ENCODE measurements around the gene FIGN. TPM values are rescaled to one million over a fixed set of nuclear protein-coding genes. Genes with fewer than 3 reads are reported as not detected.

Gene FIGN
- total and polyA plus RNA-seq, 2 donors (not counting 1 experiment from before 2014, with no cell fraction given), result 1.5 to 1.6 TPM

DNA sequence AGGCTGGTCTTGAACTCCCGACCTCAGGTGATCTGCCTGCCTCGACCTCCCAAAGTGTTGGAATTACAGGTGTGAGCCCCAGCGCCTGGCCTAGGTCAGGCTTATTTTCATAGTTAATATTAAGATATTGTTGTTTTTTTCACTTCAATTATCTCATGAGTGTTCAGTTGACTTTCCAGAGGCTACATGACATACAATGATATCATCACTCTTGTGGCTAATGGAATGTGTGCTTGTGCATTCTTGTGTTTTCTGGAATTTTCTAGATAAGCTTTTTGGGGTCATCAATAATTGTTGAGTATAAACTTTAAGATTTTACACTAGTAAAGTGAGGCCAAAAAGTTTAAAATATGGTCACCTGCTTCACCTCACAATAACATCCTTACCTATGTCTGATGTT is 180.9 kb downstream of the FIGN start:
- Histone ChIP-seq H3K27me3 (ENCODE audit: control insufficient read depth, insufficient read depth, low read length) (no peaks in the 10 kb centered on the region), H2AFZ (ENCODE audit: low read length) (no peak overlapping the region), H3K36me3 (ENCODE audit: control insufficient read depth, insufficient read depth, low read length) (no peaks in the 10 kb centered on the region), H3K9me3 (ENCODE audit: control insufficient read depth, insufficient read depth, low read depth, low read length) (no peaks in the 10 kb centered on the region), H3K79me2 (ENCODE audit: control insufficient read depth, insufficient read depth, low read length) (no peaks in the 10 kb centered on the region), H3K4me3 (replicated peaks in 1 of 4; ENCODE audit: control extremely low read depth in 1 of 4, insufficient read depth in 1 of 4, low read depth in 3 of 4, low read length in 4 of 4) (no peak overlapping the region), H3K27ac (ENCODE audit: insufficient read depth, low read length) (no peak overlapping the region), H3K4me2 (ENCODE audit: extremely low read depth, insufficient read depth, low read length) (no peak overlapping the region), H4K20me1 (ENCODE audit: control insufficient read depth, extremely low read depth, insufficient read depth, low read length) (no peaks in the 10 kb centered on the region), H3K9ac (ENCODE audit: insufficient read depth, low read length) (no peak overlapping the region), H3K4me1 (ENCODE audit: control insufficient read depth, extremely low read depth, insufficient read depth, low read length) (no peaks in the 10 kb centered on the region)
- peak in 1 of 2 donors; percentile 61 for DNase-seq (ENCODE audit: low read depth in 2 of 2)
- no peak for TF ChIP-seq EZH2 (IDR thresholded peaks at IDR 0.05; ENCODE audit: low read length, missing control alignments)
- TF ChIP-seq, protein P1, sequence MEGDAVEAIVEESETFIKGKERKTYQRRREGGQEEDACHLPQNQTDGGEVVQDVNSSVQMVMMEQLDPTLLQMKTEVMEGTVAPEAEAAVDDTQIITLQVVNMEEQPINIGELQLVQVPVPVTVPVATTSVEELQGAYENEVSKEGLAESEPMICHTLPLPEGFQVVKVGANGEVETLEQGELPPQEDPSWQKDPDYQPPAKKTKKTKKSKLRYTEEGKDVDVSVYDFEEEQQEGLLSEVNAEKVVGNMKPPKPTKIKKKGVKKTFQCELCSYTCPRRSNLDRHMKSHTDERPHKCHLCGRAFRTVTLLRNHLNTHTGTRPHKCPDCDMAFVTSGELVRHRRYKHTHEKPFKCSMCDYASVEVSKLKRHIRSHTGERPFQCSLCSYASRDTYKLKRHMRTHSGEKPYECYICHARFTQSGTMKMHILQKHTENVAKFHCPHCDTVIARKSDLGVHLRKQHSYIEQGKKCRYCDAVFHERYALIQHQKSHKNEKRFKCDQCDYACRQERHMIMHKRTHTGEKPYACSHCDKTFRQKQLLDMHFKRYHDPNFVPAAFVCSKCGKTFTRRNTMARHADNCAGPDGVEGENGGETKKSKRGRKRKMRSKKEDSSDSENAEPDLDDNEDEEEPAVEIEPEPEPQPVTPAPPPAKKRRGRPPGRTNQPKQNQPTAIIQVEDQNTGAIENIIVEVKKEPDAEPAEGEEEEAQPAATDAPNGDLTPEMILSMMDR (conservative IDR thresholded peaks at IDR 0.05 in 1 of 2, IDR thresholded peaks at IDR 0.05 in 1 of 2; ENCODE audit: low read depth in 1 of 2, low read length in 2 of 2), result no peak

DNA sequence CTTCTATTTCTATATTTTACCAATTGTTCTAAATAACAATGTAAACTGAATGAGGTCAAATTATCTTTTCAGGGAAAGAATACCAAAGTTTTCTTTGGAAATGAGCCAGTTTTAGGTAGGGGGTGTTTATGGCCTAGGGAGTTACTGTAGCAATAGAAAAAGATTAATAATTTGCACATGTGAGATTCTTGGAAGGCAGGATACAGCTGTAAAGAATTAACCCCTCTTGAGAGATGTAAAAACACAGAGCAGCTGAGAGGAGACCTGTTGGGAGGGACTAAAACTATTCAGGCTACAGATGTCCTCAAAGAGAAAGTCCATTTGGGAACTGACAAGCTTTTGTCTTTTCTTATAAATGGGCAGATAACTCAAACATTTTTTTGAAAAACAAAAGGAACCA is 182.2 kb downstream of the FIGN start:
- Histone ChIP-seq H3K9ac (ENCODE audit: insufficient read depth, low read length) (no peak overlapping the region), H3K27ac (ENCODE audit: insufficient read depth, low read length) (no peak overlapping the region), H3K4me2 (ENCODE audit: extremely low read depth, insufficient read depth, low read length) (no peak overlapping the region), H4K20me1 (ENCODE audit: control insufficient read depth, extremely low read depth, insufficient read depth, low read length) (no peaks in the 10 kb centered on the region), H2AFZ (ENCODE audit: low read length) (no peak overlapping the region), H3K4me1 (ENCODE audit: control insufficient read depth, extremely low read depth, insufficient read depth, low read length) (no peaks in the 10 kb centered on the region), H3K9me3 (ENCODE audit: control insufficient read depth, insufficient read depth, low read depth, low read length) (no peaks in the 10 kb centered on the region), H3K36me3 (ENCODE audit: control insufficient read depth, insufficient read depth, low read length) (no peaks in the 10 kb centered on the region), H3K79me2 (ENCODE audit: control insufficient read depth, insufficient read depth, low read length) (no peaks in the 10 kb centered on the region), H3K4me3 (replicated peaks in 1 of 4; ENCODE audit: control extremely low read depth in 1 of 4, insufficient read depth in 1 of 4, low read depth in 3 of 4, low read length in 4 of 4) (no peak overlapping the region), H3K27me3 (ENCODE audit: control insufficient read depth, insufficient read depth, low read length) (no peaks in the 10 kb centered on the region)
- TF ChIP-seq EZH2 (IDR thresholded peaks at IDR 0.05; ENCODE audit: low read length, missing control alignments), result no peak
- TF ChIP-seq, protein P1 (conservative IDR thresholded peaks at IDR 0.05 in 1 of 2, IDR thresholded peaks at IDR 0.05 in 1 of 2; ENCODE audit: low read depth in 1 of 2, low read length in 2 of 2), result no peak
- peak in 1 of 2 donors; percentile 49 for DNase-seq (ENCODE audit: low read depth in 2 of 2)

DNA sequence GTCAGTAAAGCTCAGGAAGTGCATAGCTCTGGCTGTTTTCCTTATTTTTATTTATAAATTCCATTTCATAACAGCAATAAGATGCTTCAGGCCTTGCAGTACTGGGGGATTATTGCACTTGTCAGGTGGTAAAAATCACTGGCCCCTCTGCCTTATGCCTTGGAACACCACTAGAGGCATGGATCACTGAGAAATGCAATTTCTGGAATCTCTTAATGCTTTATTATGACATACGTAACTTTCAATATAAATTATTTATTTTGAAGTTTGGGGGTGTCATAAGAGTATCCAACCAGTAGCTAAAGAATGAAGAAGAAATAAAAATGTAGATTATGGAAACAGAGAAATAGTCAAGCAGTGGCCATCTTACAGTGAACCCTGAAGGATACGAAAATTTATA is 183.1 kb downstream of the FIGN start:
- H3K27me3 ChIP-seq (ENCODE audit: control insufficient read depth, insufficient read depth, low read length), result no peaks in the 10 kb centered on the region
- no peak for DNase-seq (ENCODE audit: low read depth in 2 of 2)
- H2AFZ ChIP-seq (ENCODE audit: low read length), result no peak overlapping the region
- H4K20me1 ChIP-seq (ENCODE audit: control insufficient read depth, extremely low read depth, insufficient read depth, low read length), result no peaks in the 10 kb centered on the region
- H3K36me3 ChIP-seq (ENCODE audit: control insufficient read depth, insufficient read depth, low read length), result no peaks in the 10 kb centered on the region
- no peak overlapping the region for H3K27ac ChIP-seq (ENCODE audit: insufficient read depth, low read length)
- H3K4me1 ChIP-seq (ENCODE audit: control insufficient read depth, extremely low read depth, insufficient read depth, low read length), result no peaks in the 10 kb centered on the region
- no peaks in the 10 kb centered on the region for H3K9me3 ChIP-seq (ENCODE audit: control insufficient read depth, insufficient read depth, low read depth, low read length)
- TF ChIP-seq EZH2 (IDR thresholded peaks at IDR 0.05; ENCODE audit: low read length, missing control alignments), result no peak
- TF ChIP-seq, protein P1 (conservative IDR thresholded peaks at IDR 0.05 in 1 of 2, IDR thresholded peaks at IDR 0.05 in 1 of 2; ENCODE audit: low read depth in 1 of 2, low read length in 2 of 2), result no peak
- no peak overlapping the region for H3K4me2 ChIP-seq (ENCODE audit: extremely low read depth, insufficient read depth, low read length)
- H3K79me2 ChIP-seq (ENCODE audit: control insufficient read depth, insufficient read depth, low read length), result no peaks in the 10 kb centered on the region
- no peak overlapping the region for H3K9ac ChIP-seq (ENCODE audit: insufficient read depth, low read length)
- no peak overlapping the region for H3K4me3 ChIP-seq (replicated peaks in 1 of 4; ENCODE audit: control extremely low read depth in 1 of 4, insufficient read depth in 1 of 4, low read depth in 3 of 4, low read length in 4 of 4)

Data from fibroblast of lung (primary cell).